ENCODE measurements around the gene DDX11.
"Not testable (repeated sequence)": the region's sequence is repeated elsewhere in the genome, so short reads cannot be mapped to it uniquely, and the experiment has no call there.

GRCh38 chr12:31121022-31121728 is 47.5 kb downstream of the DDX11 start:
- not testable (repeated sequence) for TF ChIP-seq SPI1 (IDR thresholded peaks at IDR 0.05; ENCODE audit: borderline replicate concordance, low read depth); CTCF (IDR thresholded peaks at IDR 0.05; ENCODE audit: insufficient read depth, low read length); GABPA (IDR thresholded peaks at IDR 0.05; ENCODE audit: low read depth)

Measured in HL-60 (cell line).